Activated CD8-positive, alpha-beta memory T cell treated with anti-CD3 and anti-CD28 coated beads for 4 hours (primary cell): ENCODE data around the gene DZIP1.
"Not testable (repeated sequence)": the region's sequence is repeated elsewhere in the genome, so short reads cannot be mapped to it uniquely, and the experiment has no call there.

Experiments used
- DNase-seq, 2 donors: peaks; one replicate each; pipeline ENCODE4 v3.0.0-alpha.2; 2020; ENCODE audit warnings: low read depth in 2 of 2

DZIP1 gene

GRCh38 chr13:95601216-95601615 lies 43.3 kb downstream of the DZIP1 start:
- no peak for DNase-seq

GRCh38 chr13:95596701-95597100 lies 47.8 kb downstream of the DZIP1 start:
- no peak for DNase-seq

DNA sequence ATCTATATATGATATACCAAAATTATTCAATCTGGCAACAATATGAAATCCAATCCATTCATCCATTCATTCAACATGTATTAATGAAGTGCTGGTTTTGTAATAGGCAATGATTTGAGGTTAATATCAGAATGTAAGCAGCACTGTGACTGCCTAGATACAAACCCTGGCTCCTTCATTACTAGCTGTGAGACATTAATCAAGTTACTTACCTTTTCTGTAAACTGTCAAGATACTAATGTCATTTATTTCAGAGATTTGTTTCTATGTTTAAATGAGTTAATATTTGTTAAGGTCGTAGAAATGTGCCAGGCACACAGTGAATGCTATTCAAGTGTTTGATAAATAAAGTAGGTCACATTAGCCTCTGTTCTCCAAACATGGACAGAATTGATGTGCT lies 51.0 kb downstream of the DZIP1 start:
- DNase-seq, result no peak

GRCh38 chr13:95588721-95589120 lies 55.8 kb downstream of the DZIP1 start:
- DNase-seq, result no peak

DNA sequence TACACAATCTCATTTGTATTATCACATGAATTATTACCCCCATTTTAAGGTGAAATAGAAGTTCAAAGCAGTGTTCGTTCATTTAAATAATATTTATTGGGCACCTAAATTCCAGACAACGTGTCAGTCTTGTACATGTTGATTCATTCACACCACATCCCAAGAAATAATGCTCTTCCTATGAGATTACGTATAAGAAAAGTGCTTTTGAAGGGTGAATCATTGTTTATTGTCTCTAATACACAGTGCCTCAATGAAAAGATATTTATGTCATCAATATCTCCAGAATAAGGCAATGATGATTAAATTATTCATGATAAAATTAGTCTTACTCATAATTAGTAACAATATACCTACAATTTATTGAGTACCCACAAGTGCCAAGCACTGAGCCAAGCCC lies 56.4 kb downstream of the DZIP1 start:
- no peak for DNase-seq

- no peak for DNase-seq
Measured at GRCh38 chr13:95585867-95586266, 58.6 kb downstream of the DZIP1 start.

GRCh38 chr13:95579303-95579702 lies 65.2 kb downstream of the DZIP1 start:
- no peak for DNase-seq

DNA sequence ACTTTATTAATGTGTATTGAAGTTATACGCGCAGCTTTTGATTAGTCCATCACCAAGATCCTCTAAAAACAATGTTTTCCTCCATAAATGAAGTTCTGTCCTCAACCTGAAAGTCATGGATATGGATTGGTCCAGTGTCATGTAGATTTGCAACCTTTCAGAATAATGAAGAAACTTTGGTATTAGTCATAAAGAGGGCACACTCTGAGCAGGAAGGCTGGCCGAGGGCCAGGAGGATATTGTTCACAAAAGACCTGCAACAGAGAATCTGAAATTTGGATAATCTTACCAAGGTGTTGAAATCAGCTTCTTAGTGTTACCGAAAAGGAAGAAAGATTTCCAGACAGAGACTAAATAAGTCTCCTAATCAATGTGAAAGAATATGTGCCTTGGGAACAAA lies 71.3 kb downstream of the DZIP1 start:
- no peak for DNase-seq

- no peak for DNase-seq
Measured at GRCh38 chr13:95571941-95572340, 72.6 kb downstream of the DZIP1 start.

DNA sequence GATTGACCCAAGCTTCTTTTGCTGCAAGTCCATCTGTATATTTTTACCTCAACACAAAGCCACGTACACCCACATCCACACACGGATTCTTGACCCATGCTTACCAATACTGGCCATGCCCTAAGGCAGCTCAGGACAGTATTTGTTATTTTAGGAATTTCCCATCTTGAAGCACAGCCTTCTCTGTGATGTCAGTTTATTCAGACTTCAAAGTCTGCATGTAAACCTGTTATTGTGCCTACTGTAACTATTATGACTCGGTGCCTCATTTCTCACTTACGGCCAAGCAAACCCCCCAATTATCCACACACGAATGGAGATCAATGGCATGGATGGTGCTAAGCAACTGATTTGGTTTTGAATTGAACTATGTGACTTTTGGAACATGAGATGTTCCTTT lies 74.5 kb downstream of the DZIP1 start:
- no peak for DNase-seq

GRCh38 chr13:95568131-95568530 lies 76.4 kb downstream of the DZIP1 start:
- DNase-seq, result no peak

GRCh38 chr13:95565758-95566157 lies 78.7 kb downstream of the DZIP1 start:
- DNase-seq, result not testable (repeated sequence)

DNA sequence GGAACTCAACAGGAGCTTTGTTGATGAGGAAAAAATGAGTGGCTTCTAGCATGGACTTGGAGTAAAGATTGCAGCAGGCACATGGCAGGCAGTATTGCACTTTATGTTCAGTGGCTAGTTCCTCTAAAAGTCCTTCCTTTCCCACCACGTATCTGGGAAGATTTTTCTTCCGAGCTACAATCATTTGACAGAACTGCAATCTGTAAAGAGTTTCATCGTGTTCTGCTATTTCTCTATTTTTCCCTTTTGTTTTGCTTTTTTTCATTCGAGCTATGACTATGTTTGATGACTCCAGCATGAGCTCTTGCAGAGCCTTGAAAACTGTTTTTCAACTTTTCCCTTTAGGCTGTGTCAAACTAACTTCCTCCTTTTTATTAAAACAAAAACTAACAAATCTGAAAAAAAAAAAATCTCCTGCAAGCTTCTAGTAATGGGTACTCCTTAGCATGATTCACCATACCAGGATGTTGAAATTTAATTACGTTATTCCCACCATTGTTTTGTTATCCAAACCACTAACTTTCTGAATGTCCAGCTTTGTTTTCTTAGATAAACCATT lies 79.7 kb downstream of the DZIP1 start:
- DNase-seq, result no peak

GRCh38 chr13:95564091-95564490 lies 80.4 kb downstream of the DZIP1 start:
- no peak for DNase-seq

GRCh38 chr13:95560387-95560786 lies 84.1 kb downstream of the DZIP1 start:
- DNase-seq, result no peak

DNA sequence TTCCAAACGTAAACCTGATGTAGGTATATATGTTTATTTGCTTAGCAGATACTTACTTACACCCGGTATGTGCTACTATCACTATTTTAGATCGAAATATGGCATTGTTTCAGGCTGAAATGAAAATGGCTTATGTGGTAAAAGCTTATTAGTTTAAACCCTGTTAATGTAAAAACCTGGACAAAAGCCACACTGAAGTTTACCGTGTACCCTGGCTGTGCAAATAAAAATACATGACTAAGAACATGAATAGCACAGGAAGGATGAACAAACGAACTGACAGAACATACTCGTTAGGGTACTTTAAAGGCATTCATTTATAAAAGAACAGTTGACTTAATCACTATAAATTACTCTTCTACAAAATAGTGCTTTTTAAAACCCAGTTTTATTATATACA lies 85.4 kb downstream of the DZIP1 start:
- DNase-seq, result no peak

DNA sequence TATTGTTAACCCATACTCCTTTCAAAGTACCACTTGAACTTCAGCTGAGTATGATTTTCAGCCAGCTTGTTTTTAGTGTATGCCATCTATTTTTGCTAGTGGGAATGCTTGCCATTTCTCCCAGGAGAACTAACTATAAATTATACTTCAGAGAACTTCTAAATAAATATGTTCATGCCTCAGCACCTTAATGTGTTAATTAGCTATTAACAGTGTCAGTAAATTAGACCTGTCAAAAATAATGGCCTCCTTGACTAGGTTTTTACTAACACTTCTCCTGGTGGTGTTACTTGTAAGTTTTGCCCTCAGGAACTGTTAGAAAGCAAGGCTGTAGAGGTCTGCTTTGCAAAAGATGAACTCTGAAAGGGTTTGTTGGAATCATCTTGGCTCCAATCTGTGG lies 87.5 kb downstream of the DZIP1 start:
- no peak for DNase-seq

DNA sequence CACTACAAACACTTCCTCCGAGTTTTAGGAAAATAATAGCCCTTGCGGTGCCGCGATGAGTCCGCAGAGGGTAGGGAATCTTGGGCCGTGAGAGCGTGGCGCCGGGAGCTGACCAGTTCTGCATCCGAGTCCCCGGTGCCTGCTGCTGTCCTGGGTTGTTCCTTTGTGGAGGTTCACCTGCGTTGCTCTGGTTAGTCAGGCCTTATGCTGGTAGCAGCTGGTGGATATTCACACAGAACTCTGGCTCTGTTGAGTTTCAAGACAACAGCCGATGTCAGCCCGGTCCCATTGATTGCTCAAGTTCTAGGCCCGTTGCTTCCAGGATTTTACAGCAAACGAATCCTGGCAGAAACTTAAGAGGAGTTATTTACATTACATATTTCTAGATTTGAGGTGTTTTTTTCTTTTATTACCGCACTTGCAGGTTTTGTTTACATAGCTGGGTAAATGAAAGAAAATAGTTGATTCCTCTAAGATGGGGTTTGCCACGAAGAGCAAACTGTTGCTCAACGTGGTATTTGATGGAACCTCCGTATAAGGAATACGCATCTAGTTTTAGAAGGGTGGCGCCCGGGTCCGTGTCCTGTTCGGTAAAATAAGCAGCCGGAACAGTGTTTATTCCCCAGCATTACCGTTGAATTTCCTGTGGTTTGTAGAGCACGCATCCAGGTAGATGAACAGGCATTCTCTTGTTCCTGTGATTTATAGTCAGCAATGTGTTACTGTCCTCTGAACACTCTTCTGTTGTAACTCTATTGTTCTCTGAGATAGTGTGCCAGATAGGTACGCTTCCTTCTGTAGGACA lies 90.7 kb downstream of the DZIP1 start:
- no peak for DNase-seq

- no peak for DNase-seq
Measured at GRCh38 chr13:95552539-95553441, 91.7 kb downstream of the DZIP1 start, which contains the start of gene CLDN10. Gene CLDN10, plus strand, starts transcription at chr13:95552720. Its CDS starts 34 bp downstream, at chr13:95552754.

DNA sequence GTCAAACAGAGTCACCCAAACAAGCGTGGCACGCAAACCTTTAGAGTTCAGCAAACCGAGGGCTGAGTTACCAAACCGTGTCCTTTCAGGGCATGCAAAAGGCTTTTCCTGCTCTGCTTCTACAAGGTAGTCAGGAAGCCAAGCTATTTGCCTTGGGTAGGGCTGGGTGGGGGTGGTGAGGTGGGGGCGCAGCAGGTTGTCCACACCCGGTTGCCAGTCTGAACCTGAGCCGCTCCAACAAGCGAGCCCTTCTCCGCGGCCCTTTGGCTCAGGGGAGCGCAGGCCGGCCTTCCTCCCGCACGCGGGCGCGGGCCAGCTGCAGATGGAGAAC lies 92.3 kb downstream of the DZIP1 start:
- DNase-seq, result no peak

- DNase-seq, result no peak
Measured at GRCh38 chr13:95547531-95548167, 96.9 kb downstream of the DZIP1 start.

DNA sequence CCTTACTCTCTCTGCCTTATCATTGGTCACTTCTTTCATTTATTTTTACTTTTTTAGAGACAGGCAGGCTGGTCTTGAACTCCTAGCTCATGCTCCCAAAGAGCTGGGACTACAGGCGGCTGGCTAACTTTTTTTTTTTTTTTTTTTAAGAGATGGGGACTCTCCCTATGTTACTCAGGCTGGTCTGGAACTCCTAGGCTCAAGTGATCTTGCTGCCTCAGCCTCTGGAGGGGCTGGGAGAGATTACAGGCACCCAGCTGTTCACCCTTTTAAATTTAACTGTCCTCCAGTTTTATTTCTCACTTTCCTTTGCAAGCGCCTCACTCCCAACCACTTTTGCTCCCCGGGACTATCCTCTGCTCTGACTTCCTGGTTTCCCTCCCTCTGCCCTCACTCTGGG lies 97.6 kb downstream of the DZIP1 start:
- DNase-seq, result no peak
